Measurements from ENCODE around the gene DLX4. TPM values are rescaled to one million over a fixed set of nuclear protein-coding genes. Genes with fewer than 3 reads are reported as not detected.

DLX4 gene
- total RNA-seq, 1 donor from 2014 or later: 2.1 TPM

- Histone ChIP-seq H3K27ac (no peak overlapping the region), H3K27me3 (peaks cover 69% of the 10 kb centered on the region), H3K4me3 (no peak overlapping the region), H3K4me1 (peaks cover 12% of the 10 kb centered on the region), H3K36me3 (no peaks in the 10 kb centered on the region), H3K9me3 (no peaks in the 10 kb centered on the region)
- no peak for DNase-seq
- no peak for TF ChIP-seq CTCF (IDR thresholded peaks at IDR 0.05)
- intact Hi-C loops (cut with DNase I): no loop called here
- ATAC-seq: no peak
Measured at GRCh38 chr17:49962599-49963308, 6.2 kb upstream of the DLX4 start.

- Histone ChIP-seq H3K9me3 (no peaks in the 10 kb centered on the region), H3K36me3 (no peaks in the 10 kb centered on the region), H3K4me1 (peaks cover 15% of the 10 kb centered on the region), H3K27ac (no peak overlapping the region), H3K27me3 (peaks cover 74% of the 10 kb centered on the region), H3K4me3 (no peak overlapping the region)
- no peak for DNase-seq
- intact Hi-C loops (cut with DNase I): no loop called here
- no peak for TF ChIP-seq CTCF (IDR thresholded peaks at IDR 0.05)
- ATAC-seq: no peak
Measured at GRCh38 chr17:49963309-49963625, 5.7 kb upstream of the DLX4 start.

GRCh38 chr17:49963626-49964302 is 5.2 kb upstream of the DLX4 start:
- TF ChIP-seq CTCF (IDR thresholded peaks at IDR 0.05): no peak
- Histone ChIP-seq H3K27me3 (peaks cover 77% of the 10 kb centered on the region), H3K9me3 (no peaks in the 10 kb centered on the region), H3K4me3 (no peak overlapping the region), H3K4me1 (peaks cover 18% of the 10 kb centered on the region), H3K36me3 (no peaks in the 10 kb centered on the region), H3K27ac (no peak overlapping the region)
- intact Hi-C loops (cut with DNase I): no loop called here
- ATAC-seq (no peak), DNase-seq (no peak)

- intact Hi-C loops (cut with DNase I): no loop called here
- DNase-seq: no peak
- H3K27me3 ChIP-seq: peaks cover 83% of the 10 kb centered on the region
Measured at GRCh38 chr17:49964303-49964768, 4.7 kb upstream of the DLX4 start.

GRCh38 chr17:49964769-49965523 is 4.0 kb upstream of the DLX4 start:
- ATAC-seq (no peak), DNase-seq (no peak)
- Histone ChIP-seq H3K4me1 (peaks cover 26% of the 10 kb centered on the region), H3K27me3 (peaks cover 89% of the 10 kb centered on the region), H3K27ac (no peak overlapping the region), H3K36me3 (no peaks in the 10 kb centered on the region), H3K4me3 (no peak overlapping the region), H3K9me3 (no peaks in the 10 kb centered on the region)
- intact Hi-C loops (cut with DNase I): no loop called here
- no peak for TF ChIP-seq CTCF (IDR thresholded peaks at IDR 0.05)

More at GRCh38 chr17:49964303-49964768, 4.7 kb upstream of the DLX4 start:
- H3K9me3 ChIP-seq: no peaks in the 10 kb centered on the region
- H3K4me1 ChIP-seq: peaks cover 24% of the 10 kb centered on the region
- no peak overlapping the region for H3K4me3 ChIP-seq
- no peak for TF ChIP-seq CTCF (IDR thresholded peaks at IDR 0.05)
- no peaks in the 10 kb centered on the region for H3K36me3 ChIP-seq
- H3K27ac ChIP-seq: no peak overlapping the region
- no peak for ATAC-seq
